Ascending aorta (tissue), 2 donors: ENCODE results near the gene CENPP. TPM values are rescaled to one million over a fixed set of nuclear protein-coding genes. Genes with fewer than 3 reads are reported as not detected.
A peak's percentile ranks its signal among the peaks of the same experiment; 100 is the strongest.

Source experiments
- DNase-seq, 2 donors: peaks; one replicate each; pipeline ENCODE4 v3.0.0-alpha.2; 2019; ENCODE audit warnings: low spot score in 2 of 2
- H3K27ac ChIP-seq, 2 donors: fragments of 200-600 bp; sonication (generic); one replicate each; pipeline ENCODE4 v1.5.1; 2016 to 2017; ENCODE audit warnings: mild to moderate bottlenecking in 1 of 2
- H3K27me3 ChIP-seq: fragments of 200-600 bp; sonication (generic); one replicate; pipeline ENCODE4 v1.5.1; 2017
- H3K36me3 ChIP-seq, 2 donors: fragments of 200-600 bp; sonication (generic); one replicate each; pipeline ENCODE4 v1.5.1; 2016
- H3K4me1 ChIP-seq, 2 donors: fragments of 200-600 bp; sonication (generic); one replicate each; pipeline ENCODE4 v1.5.1; 2016 to 2017; ENCODE audit warnings: mild to moderate bottlenecking in 1 of 2
- H3K4me3 ChIP-seq, 2 donors: fragments of 200-600 bp; sonication (generic); one replicate each; pipeline ENCODE4 v1.5.1; 2016 to 2017; ENCODE audit warnings: mild to moderate bottlenecking in 1 of 2
- H3K9me3 ChIP-seq, 2 donors: fragments of 200-600 bp; sonication (generic); one replicate each; pipeline ENCODE4 v1.5.1; 2016
- intact Hi-C: fragments of 100-400 bp; cut with DNase I; formaldehyde crosslinking; loops from one replicate; pipeline ENCODE4 v1.15.1; 2023
- total RNA-seq: library from RNA; depleted of rRNA; stranded (reverse); fragments of >200 nt; gene quantifications from one replicate; pipeline ENCODE4 v1.1.0, GENCODE V29; 2016
- TF ChIP-seq, protein P1 (sequence below), 3 experiments: fragments of 200-600 bp in 2 of 3; fragments of 450-650 bp in 1 of 3; sonication (generic) in 2 of 3; IDR thresholded peaks; one replicate each; pipeline ENCODE4 v1.5.1; 2016 to 2019; ENCODE audit warnings: antibody characterized with exemption in 3 of 3, mild to moderate bottlenecking in 1 of 3, moderate library complexity in 1 of 3

Gene CENPP
- total RNA-seq, 1 donor from 2014 or later, result 0.43 TPM

DNA sequence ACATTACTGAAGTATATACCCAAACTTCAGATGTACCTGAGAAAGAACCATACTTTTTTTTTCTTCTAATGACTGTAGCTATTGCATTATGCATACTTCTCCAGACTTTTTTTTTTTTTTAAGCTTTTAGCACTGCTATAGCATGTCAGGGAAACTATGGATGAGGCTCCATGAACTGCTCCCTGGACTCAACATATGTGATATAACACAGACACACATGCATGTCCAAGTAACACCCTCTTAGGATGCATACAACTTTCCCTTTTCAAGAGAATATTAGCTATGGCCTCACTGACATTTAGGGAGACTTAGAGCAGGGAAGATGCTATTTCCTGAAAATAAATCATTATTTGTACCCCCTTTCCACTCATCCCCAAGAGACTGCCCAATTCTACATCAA is 157.1 kb downstream of the CENPP start:
- intact Hi-C loops, result no loop called here
- H3K4me1 ChIP-seq, result peaks cover 0 to 37% of the 10 kb centered on the region in 2 donors

DNA sequence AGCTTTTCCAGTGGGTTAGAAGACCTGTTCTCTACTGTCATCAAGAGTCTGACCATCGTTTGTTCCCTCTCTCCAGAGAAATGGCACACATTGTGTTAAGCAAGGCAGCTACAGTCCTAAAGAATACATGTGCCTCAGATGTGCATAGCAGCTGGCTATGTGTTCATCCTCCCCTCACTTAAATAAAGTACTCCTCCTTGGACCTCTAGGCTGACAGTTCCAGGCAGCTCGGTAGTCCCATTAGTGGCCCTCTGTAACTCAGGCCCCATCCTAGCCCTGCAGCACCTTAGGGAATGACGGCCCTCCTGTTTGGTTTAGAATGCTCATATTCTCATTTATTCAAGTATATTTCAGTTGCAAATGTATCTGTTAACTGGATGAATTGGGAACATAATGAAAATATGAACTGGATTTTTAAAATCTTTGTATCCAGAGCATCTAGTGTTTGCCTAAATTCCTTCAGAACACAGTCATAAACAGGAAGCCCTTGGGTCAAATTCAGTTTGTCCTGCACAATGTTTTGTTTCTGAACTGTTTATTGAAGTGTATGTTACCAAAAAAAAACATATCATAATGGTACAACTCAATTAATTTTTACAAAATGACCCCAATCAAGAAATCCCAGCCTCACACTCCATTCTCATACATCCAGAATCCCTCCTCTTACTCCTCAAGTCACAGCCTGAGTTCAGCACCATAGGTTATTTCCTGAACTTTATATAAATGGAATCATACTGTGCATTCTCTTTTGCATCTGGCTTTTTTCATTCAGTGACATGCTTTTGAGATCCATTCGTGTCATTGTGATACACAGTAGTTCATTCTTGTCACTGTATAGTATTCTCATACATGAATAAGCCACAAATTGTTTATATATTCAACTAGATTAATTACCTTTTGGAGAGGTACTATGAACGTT is 158.1 kb downstream of the CENPP start:
- TF ChIP-seq, protein P1, sequence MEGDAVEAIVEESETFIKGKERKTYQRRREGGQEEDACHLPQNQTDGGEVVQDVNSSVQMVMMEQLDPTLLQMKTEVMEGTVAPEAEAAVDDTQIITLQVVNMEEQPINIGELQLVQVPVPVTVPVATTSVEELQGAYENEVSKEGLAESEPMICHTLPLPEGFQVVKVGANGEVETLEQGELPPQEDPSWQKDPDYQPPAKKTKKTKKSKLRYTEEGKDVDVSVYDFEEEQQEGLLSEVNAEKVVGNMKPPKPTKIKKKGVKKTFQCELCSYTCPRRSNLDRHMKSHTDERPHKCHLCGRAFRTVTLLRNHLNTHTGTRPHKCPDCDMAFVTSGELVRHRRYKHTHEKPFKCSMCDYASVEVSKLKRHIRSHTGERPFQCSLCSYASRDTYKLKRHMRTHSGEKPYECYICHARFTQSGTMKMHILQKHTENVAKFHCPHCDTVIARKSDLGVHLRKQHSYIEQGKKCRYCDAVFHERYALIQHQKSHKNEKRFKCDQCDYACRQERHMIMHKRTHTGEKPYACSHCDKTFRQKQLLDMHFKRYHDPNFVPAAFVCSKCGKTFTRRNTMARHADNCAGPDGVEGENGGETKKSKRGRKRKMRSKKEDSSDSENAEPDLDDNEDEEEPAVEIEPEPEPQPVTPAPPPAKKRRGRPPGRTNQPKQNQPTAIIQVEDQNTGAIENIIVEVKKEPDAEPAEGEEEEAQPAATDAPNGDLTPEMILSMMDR (IDR thresholded peaks at IDR 0.05), result no peak
- Histone ChIP-seq H3K4me1 (peaks cover 0 to 41% of the 10 kb centered on the region in 2 donors), H3K27ac (peak overlapping the region; percentile 90 to 92), H3K9me3 (no peaks in the 10 kb centered on the region), H3K27me3 (no peaks in the 10 kb centered on the region), H3K4me3 (no peak overlapping the region), H3K36me3 (no peaks in the 10 kb centered on the region)
- no peak for DNase-seq
- intact Hi-C loops, result no loop called here

More for the DNA sequence above, 157.1 kb downstream of the CENPP start:
- no peak overlapping the region for H3K4me3 ChIP-seq
- H3K27ac ChIP-seq, result peak overlapping the region; percentile 90 to 92
- no peaks in the 10 kb centered on the region for H3K9me3 ChIP-seq
- DNase-seq, result no peak
- TF ChIP-seq, protein P1 (IDR thresholded peaks at IDR 0.05), result no peak
- H3K36me3 ChIP-seq, result no peaks in the 10 kb centered on the region
- no peaks in the 10 kb centered on the region for H3K27me3 ChIP-seq

DNA sequence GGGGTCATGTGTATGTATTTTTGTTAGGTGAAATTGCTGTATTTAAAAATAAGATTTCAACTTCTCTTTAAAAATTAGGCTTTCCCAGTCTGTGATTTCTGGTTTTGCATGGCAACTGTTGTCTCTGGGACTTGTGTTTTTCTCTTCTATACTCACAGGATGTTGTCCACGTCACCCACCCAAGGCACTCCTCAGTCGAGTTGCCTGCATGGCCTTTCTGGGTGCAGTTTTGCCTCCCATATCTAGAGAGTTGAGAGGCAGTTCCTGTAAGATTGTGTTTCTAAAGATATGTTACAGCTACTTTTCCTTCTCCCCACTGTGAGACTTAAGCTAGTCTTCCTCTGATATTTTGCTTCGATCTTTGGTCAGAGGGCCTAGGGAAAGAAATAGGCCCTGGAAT is 158.8 kb downstream of the CENPP start:
- no peaks in the 10 kb centered on the region for H3K27me3 ChIP-seq
- intact Hi-C loops, result no loop called here
- H3K9me3 ChIP-seq, result no peaks in the 10 kb centered on the region
- H3K36me3 ChIP-seq, result no peaks in the 10 kb centered on the region
- H3K27ac ChIP-seq, result peak overlapping the region; percentile 90 to 92
- H3K4me1 ChIP-seq, result peaks cover 3 to 41% of the 10 kb centered on the region in 2 donors
- DNase-seq, result no peak
- TF ChIP-seq, protein P1 (IDR thresholded peaks at IDR 0.05), result no peak
- no peak overlapping the region for H3K4me3 ChIP-seq

DNA sequence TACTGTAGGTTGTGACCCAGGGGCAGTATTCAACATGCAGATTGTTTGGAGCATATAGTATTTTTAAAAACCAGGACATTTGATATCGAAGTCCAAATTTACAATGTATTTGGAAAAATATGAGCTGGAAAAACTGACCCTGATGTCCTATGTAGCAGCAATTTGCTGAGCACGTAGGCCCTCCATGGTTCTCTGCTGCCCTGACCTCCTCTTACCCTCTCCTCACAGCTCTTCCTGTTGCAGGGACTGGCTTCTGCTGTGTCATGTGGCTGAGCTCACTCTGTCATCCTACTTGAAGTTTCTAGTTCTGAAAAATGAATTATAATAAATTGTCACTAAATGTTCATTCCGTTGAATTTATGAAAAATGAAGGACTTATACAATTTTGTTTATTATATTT is 160.6 kb downstream of the CENPP start:
- TF ChIP-seq, protein P1 (IDR thresholded peaks at IDR 0.05), result no peak
- Histone ChIP-seq H3K9me3 (no peaks in the 10 kb centered on the region), H3K27me3 (no peaks in the 10 kb centered on the region), H3K4me1 (peaks cover 9 to 45% of the 10 kb centered on the region in 2 donors), H3K4me3 (no peak overlapping the region), H3K27ac (peak overlapping the region; percentile 86 to 92), H3K36me3 (no peaks in the 10 kb centered on the region)
- intact Hi-C loops, result no loop called here
- no peak for DNase-seq

DNA sequence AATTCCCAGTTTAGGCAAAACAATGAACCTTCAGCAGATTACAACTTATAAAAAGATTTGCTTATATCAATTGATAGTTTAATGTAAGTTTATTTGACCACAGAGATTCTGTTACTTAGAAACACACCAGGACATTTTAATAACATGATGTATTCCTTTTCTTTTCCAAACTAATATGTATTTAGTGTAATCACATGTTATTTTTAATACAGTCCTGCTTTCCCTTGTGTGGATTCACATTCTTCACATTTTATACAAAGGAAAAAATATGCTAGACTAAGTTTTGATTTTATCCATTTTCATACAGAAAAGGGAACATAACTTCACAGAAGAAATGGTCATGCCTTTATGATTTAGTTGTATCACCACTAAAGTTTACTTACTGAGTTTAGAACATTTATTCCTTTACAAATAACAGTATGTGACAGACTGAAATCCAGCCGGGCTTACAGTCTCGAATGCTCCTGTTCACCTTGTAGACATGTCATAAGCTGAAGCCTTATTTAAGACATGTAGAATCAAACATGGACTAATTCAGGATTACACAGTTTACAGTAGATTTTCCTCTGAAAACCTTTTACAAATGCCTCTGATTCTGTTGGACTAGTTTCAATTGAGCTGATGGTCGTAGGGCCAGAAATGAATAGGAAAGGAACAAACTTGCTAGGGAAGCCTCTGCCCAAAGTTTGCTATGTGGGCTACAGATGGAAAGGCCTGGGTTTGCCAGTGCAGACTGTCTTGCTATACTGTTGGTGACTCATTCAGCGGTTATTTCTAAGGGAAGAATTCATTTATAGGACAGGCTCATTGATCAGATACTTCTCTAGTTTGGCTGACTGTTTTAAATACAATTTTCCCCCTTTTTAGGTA is 163.2 kb downstream of the CENPP start:
- TF ChIP-seq, protein P1 (IDR thresholded peaks at IDR 0.05), result no peak
- Histone ChIP-seq H3K4me1 (peaks cover 9 to 35% of the 10 kb centered on the region in 2 donors), H3K4me3 (no peak overlapping the region), H3K9me3 (no peaks in the 10 kb centered on the region), H3K27ac (peak overlapping the region; percentile 86 to 92), H3K27me3 (no peaks in the 10 kb centered on the region), H3K36me3 (peaks cover 0 to 6% of the 10 kb centered on the region in 2 donors)
- intact Hi-C loops, result no loop called here
- no peak for DNase-seq
